Endothelial cell (in vitro differentiated cells): ENCODE results near the gene CCDC116. TPM values are rescaled to one million over a fixed set of nuclear protein-coding genes. Genes with fewer than 3 reads are reported as not detected.
"Not testable (repeated sequence)": the region's sequence is repeated elsewhere in the genome, so short reads cannot be mapped to it uniquely, and the experiment has no call there.

ENCODE experiments used
- DNase-seq: peaks from one replicate; pipeline ENCODE4 v3.0.0; 2021; ENCODE audit warnings: low spot score
- H3K27ac Mint-ChIP-seq: one replicate; pipeline ENCODE4 v1.8.0; 2021; ENCODE audit warnings: mixed read lengths, inconsistent platforms; ENCODE audit not compliant: unreplicated experiment
- H3K27me3 Mint-ChIP-seq: one replicate; pipeline ENCODE4 v1.8.0; 2021; ENCODE audit warnings: mild to moderate bottlenecking, moderate library complexity, mixed read lengths, inconsistent platforms; ENCODE audit not compliant: unreplicated experiment
- H3K36me3 Mint-ChIP-seq: one replicate; pipeline ENCODE4 v1.8.0; 2021; ENCODE audit warnings: mild to moderate bottlenecking, low read depth, mixed read lengths, inconsistent platforms; ENCODE audit not compliant: unreplicated experiment
- H3K4me1 Mint-ChIP-seq: one replicate; pipeline ENCODE4 v1.8.0; 2021; ENCODE audit warnings: mild to moderate bottlenecking, mixed read lengths, inconsistent platforms; ENCODE audit not compliant: unreplicated experiment
- H3K4me3 Mint-ChIP-seq: one replicate; pipeline ENCODE4 v1.8.0; 2021; ENCODE audit warnings: mild to moderate bottlenecking, mixed read lengths, inconsistent platforms; ENCODE audit not compliant: unreplicated experiment
- H3K9me3 Mint-ChIP-seq: one replicate; pipeline ENCODE4 v1.8.0; 2021; ENCODE audit warnings: mixed read lengths, inconsistent platforms; ENCODE audit not compliant: unreplicated experiment
- CTCF ChIP-seq: fragments of 200-600 bp; sonication (generic); IDR thresholded peaks from one replicate; pipeline ENCODE4 v1.5.0; 2021; ENCODE audit warnings: antibody characterized with exemption; ENCODE audit not compliant: unreplicated experiment
- total RNA-seq: library from RNA; stranded (reverse); fragmentation: NEBNext Ultra II Directional; extraction: Animal tissue kit (Norgen Biotek cat#: 25700); gene quantifications from one replicate; pipeline ENCODE4 v1.2.1, GENCODE V29; 2021; ENCODE audit not compliant: unreplicated experiment

CCDC116 gene
- total RNA-seq, 1 donor from 2014 or later: 0.36 TPM

- no peak for TF ChIP-seq CTCF
- Mint-ChIP-seq H3K4me1 (peaks cover 16% of the 10 kb centered on the region), H3K27me3 (peaks cover 5% of the 10 kb centered on the region), H3K36me3 (peaks cover 4% of the 10 kb centered on the region), H3K27ac (no peak overlapping the region), H3K4me3 (no peak overlapping the region), H3K9me3 (no peaks in the 10 kb centered on the region)
- no peak for DNase-seq
These were observed 28.6 kb upstream of the CCDC116 start for GRCh38 chr22:21603973-21604372.

- Mint-ChIP-seq H3K27me3 (peaks cover 3% of the 10 kb centered on the region), H3K4me1 (peaks cover 4% of the 10 kb centered on the region), H3K27ac (no peak overlapping the region), H3K4me3 (no peak overlapping the region), H3K36me3 (peaks cover 13% of the 10 kb centered on the region), H3K9me3 (no peaks in the 10 kb centered on the region)
- no peak for TF ChIP-seq CTCF
- no peak for DNase-seq
These were observed 26.5 kb upstream of the CCDC116 start for GRCh38 chr22:21605887-21606564.

- Mint-ChIP-seq H3K9me3 (no peaks in the 10 kb centered on the region), H3K36me3 (peaks cover 18% of the 10 kb centered on the region), H3K4me1 (peaks cover 4% of the 10 kb centered on the region), H3K27me3 (peaks cover 6% of the 10 kb centered on the region), H3K4me3 (no peak overlapping the region), H3K27ac (no peak overlapping the region)
- TF ChIP-seq CTCF: no peak
- no peak for DNase-seq
These were observed 25.8 kb upstream of the CCDC116 start for GRCh38 chr22:21606775-21607174.

GRCh38 chr22:21609556-21610157 lies 22.9 kb upstream of the CCDC116 start:
- H3K4me3 Mint-ChIP-seq, H3K4me1 Mint-ChIP-seq, H3K27ac Mint-ChIP-seq, DNase-seq, H3K9me3 Mint-ChIP-seq, H3K27me3 Mint-ChIP-seq: not testable (repeated sequence)
- peaks cover 24% of the 10 kb centered on the region for H3K36me3 Mint-ChIP-seq

- Mint-ChIP-seq H3K27ac (peak overlapping the region; percentile 6), H3K9me3 (no peaks in the 10 kb centered on the region), H3K4me3 (no peak overlapping the region), H3K36me3 (peaks cover 28% of the 10 kb centered on the region), H3K27me3 (peaks cover 3% of the 10 kb centered on the region), H3K4me1 (peaks cover 4% of the 10 kb centered on the region)
- no peak for DNase-seq
- no peak for TF ChIP-seq CTCF
These were observed 21.2 kb upstream of the CCDC116 start for GRCh38 chr22:21611210-21611977.
